GM18519 (cell line): ENCODE results near the gene GLDN.
"Not testable (repeated sequence)": the region's sequence is repeated elsewhere in the genome, so short reads cannot be mapped to it uniquely, and the experiment has no call there.

Experiments
- ATAC-seq: cut with Tn5 transposase; IDR thresholded peaks from one replicate; pipeline ENCODE4 v1.9.1; 2021; ENCODE audit warnings: mild to moderate bottlenecking, moderate library complexity; ENCODE audit not compliant: unreplicated experiment, low FRiP score

The GLDN gene

DNA sequence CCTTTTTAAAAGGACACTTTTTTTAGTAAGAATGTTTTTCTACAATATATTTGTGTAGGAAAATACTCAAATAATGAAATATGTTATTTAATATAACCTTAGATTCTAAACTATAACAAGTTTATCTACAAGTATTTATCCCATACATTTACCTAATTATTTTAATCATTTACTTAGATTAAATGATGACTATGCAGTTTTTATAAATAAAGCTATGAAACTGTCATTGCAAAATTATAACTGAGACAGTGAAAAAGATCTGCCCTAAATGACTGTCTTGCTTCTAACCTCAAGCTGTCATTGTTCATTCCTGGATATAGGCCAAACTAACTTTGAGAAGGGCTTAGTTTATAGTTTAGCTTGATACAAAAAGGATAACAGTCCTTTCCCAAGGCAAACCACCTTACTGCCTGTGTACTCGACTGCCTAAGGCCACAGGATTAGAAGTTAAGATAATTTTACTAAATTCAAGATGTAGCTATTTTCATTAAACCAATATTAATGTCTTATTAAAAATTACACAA lies 84.1 kb downstream of the GLDN start:
- ATAC-seq, result no peak

DNA sequence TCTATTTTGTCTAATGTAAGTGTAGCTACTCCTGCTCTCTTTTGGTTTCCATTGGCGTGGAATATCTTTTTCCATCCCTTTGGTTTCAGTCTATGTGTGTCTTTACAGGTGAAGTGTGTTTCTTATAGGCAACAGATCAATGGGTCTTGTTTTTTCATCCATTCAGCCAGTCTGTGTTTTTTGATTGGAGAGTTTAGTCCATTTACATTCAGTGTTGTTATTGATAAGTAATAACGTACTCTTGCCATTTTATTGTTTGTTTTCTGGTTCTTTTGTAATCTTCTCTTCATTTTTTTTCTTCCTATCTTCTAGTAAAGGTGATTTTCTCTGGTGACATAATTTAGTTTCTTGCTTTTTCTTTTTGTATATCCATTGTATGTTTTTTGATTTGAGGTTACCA lies 97.1 kb downstream of the GLDN start:
- no peak for ATAC-seq

- ATAC-seq, result no peak
These were observed 101.9 kb downstream of the GLDN start for GRCh38 chr15:51443282-51443914.

GRCh38 chr15:51444112-51444511 lies 102.7 kb downstream of the GLDN start:
- ATAC-seq, result no peak

- ATAC-seq, result no peak
These were observed 103.4 kb downstream of the GLDN start for GRCh38 chr15:51444807-51445206.

DNA sequence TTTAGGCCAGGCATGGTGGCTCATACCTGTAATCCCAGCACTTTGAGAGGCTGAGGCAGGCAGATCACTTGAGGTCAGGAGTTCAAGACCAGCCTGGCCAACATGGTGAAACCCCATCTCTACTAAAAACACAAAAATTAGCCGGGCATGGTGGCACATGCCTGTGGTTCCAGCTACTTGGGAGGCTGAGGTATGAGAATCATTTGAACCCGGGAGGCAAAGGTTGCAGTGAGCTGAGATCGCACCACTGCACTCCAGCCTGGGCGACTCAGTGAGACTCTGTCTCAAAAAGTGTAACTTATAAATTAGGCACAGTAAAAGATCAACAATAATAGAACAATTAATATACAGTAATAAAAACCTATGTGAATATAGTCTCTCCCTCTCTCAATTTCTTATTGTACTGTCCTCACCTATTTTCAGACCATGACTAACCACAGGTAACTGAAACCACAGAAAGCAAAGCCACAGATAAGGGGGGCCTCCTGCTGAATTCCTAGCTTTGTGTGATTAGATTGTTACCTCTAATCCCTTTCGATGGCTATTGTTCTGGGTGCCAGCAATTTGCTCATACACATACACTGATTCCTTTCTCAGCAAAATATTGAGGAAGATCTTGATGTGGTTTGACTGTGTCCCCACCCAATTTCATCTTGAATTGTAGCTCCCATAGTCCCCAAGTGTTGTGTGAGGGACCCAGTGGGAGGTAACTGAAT lies 104.7 kb downstream of the GLDN start:
- not testable (repeated sequence) for ATAC-seq

DNA sequence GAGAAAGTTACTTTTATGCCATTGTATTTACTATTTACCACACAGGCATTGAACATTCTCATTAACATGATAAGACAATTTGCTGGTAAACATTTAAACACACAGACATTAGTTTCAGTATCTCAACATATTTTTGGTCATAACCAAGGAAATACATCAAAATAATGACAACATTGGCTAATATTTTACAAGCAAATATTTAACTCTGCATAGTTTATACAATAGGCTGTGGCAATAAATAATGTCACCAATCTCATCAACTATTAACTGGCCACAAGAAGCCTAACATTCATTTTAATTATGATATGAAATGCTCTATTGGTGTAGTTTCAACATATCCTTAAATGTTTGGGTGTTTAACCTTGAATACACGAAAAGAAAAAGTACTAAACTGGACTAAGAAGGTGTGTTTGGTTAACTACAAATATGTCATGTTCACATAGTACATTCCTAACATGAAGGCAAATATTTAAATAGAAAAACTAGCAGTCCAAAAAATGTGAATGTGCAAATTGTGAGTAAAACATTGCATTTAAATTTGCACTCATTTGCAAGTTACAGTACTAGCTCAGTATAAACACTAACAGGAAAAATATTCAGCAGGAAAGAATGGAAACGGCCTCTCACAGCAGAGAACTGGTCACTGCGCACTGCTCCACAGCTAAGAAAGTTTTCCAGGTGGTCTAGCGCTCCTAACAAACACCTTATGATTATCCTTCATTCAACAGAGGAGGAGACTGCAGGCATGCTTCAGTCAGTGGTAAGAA lies 106.6 kb downstream of the GLDN start:
- ATAC-seq, result no peak

DNA sequence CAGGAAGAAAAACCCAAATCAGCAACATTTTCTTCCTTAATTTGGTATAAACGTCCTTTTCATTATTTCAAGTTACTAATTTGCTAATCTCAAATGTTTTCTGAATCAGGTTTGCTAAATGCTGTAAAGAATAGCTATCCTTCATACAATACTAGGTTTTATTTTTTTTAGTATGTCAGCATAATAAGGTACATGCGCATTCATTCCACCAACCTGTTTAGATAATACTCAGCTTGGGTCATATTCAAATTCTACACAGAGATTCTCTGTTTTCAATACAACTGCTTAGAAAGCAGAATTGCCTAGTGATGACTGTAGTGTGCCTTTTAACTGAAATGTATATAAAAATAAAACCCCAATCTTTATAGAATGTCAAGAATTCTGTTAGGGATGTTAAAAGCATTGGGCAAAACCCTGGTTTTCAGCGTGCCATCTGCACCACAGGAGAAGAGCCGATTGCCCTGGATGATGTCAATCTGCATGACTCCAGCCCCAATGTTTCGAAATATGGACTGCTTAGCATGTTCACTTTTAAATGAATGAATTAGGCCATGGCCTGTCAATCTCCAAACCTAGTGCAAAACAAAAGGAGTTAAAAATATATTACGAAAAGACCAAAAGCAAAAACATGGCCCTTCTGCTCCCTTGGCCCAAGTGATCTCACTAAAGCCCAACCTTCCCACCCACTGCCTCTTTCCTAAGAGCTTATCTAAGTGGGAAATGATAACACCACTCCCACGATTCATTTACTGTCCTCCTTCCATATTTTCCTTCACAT lies 107.4 kb downstream of the GLDN start:
- no peak for ATAC-seq

DNA sequence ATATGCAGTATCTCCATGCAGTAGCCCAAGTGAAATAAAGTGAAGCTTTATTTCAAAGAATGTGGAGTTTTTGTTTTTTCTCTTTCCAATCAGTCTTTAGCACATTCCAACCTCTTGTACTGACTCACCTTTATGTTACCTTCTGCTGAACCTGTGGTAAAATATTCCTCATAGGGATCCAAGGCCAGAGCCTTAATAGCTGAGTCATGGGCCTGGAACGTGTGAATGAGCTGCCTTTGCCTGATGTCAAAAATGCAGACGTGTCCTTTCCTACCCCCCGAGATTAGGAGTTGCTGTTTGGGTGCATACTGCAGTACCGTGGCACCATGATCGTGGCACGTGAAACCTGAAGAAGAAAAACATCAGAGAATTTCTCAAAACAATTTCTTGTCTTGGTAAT lies 108.5 kb downstream of the GLDN start:
- ATAC-seq, result no peak
